ENCODE results near the gene SLC1A2.

DNA sequence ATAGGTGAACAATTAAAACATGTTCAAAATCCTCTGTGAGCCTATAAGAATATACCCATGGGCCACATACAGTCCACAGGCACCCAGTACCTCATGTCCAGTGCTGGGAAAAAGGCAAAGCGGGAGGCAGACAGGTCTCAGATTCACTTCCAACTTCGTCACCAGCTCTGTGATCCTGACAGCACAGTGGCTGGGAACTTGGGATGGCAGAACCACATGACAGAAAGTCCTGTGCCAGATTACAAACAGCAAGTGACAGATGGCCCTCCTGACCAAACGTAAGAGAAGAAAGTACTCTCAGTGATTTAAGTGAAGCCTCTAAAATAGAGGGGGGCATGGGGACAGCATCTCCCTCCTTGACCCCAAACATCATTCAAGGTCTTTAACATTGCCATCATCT, 5.8 kb downstream of the SLC1A2 start:
- TF ChIP-seq, protein P1, sequence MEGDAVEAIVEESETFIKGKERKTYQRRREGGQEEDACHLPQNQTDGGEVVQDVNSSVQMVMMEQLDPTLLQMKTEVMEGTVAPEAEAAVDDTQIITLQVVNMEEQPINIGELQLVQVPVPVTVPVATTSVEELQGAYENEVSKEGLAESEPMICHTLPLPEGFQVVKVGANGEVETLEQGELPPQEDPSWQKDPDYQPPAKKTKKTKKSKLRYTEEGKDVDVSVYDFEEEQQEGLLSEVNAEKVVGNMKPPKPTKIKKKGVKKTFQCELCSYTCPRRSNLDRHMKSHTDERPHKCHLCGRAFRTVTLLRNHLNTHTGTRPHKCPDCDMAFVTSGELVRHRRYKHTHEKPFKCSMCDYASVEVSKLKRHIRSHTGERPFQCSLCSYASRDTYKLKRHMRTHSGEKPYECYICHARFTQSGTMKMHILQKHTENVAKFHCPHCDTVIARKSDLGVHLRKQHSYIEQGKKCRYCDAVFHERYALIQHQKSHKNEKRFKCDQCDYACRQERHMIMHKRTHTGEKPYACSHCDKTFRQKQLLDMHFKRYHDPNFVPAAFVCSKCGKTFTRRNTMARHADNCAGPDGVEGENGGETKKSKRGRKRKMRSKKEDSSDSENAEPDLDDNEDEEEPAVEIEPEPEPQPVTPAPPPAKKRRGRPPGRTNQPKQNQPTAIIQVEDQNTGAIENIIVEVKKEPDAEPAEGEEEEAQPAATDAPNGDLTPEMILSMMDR (IDR thresholded peaks at IDR 0.05) = no peak
- no peak for TF ChIP-seq POLR2A (IDR thresholded peaks at IDR 0.05)
- no peak for TF ChIP-seq POLR2AphosphoS5 (IDR thresholded peaks at IDR 0.05)

Measured in breast epithelium (tissue), 3 donors.